GM18867 (cell line): ENCODE measurements around the gene ATG5.

Experiments used
- ATAC-seq: cut with Tn5 transposase; IDR thresholded peaks from one replicate; pipeline ENCODE4 v1.9.1; 2021; ENCODE audit warnings: mild to moderate bottlenecking, moderate library complexity; ENCODE audit not compliant: unreplicated experiment

The ATG5 gene

GRCh38 chr6:106226676-106227075 lies 98.9 kb downstream of the ATG5 start:
- ATAC-seq, result no peak

- no peak for ATAC-seq
Observed at GRCh38 chr6:106225581-106225980, 100.0 kb downstream of the ATG5 start.

DNA sequence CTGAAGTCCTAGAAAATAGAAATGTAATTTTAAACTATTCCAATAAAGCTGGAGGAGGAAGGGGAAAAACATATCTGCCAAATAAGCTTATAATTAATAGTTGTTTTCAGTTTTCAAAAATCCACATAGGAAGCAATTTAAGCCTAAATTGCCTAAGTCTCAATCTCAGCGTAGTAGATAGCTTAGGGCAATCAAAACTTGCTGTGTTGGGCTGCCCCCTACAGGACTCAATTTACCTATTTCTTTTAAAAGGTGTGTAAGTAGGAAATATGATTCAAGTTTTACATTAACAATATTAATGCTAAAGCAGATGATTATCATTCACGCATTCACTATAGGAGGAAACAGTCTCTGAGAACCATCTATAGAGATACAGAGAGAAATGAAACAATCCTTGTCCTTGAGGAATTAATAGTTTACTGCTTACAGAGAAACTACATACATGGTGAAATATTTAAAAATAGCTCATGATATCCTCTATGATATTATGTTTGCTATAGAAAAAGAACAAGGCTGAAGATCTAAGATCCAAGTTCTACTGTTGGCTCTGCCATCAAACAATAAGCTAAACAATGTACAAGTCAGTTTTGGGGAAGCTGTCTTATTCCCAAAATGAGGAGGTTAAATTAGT lies 102.1 kb downstream of the ATG5 start:
- ATAC-seq, result peak; percentile 50

- peak; percentile 79 for ATAC-seq
Observed at GRCh38 chr6:106220485-106220884, 105.1 kb downstream of the ATG5 start.

DNA sequence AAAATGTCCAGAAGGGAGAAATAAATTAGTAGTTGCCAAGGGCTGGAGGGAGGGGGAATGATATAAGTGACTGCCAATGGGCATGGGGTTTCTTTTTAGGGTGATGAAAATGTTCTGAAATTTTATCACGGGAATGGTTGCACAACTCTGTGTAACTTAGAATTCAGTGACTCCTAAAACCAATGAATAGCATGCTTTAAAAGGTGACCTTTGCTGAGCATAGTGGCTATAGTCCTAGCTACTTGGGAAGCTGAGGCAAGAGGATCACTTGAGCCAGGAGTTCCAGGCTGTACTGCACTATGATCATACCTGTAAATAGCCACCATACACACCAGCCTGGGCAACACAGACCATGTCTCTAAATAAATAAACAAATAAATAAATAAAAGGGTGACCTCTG lies 109.0 kb downstream of the ATG5 start:
- no peak for ATAC-seq

DNA sequence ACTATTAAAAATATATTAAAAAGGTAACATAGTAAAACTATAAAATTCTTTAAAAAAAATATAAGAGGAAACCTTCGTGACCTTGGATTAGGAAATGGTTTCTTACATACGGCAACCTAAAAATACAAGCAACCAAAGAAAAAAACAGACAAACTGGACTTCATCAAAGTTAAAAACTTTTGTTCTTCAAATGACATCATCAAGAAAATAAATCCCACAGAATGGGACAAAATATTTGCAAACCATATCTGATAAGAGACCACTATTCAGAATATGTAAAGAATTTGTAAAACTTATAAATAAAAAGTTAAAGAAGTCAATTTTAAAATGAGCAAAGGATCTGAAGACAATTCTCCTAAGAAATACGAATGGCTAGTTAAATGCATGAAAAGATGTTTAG lies 110.0 kb downstream of the ATG5 start:
- no peak for ATAC-seq

DNA sequence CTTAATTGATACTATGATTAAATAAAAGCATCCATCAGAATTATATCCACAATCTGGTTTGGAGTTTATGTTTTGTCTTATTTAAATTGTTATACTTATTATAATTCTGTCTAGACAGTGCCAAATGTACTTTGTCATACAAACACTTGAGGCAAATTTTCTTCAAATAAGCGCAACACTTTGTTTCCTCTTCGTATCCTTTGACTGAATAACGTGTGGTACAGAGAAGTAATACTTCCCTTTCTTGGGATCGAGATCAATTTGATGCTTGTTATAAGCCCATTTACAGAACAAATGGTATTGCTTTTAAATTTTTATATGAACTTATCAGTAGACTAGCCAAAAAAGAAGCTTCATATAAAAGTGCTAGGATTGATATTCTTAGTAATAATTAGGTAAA lies 111.0 kb downstream of the ATG5 start:
- ATAC-seq, result no peak

DNA sequence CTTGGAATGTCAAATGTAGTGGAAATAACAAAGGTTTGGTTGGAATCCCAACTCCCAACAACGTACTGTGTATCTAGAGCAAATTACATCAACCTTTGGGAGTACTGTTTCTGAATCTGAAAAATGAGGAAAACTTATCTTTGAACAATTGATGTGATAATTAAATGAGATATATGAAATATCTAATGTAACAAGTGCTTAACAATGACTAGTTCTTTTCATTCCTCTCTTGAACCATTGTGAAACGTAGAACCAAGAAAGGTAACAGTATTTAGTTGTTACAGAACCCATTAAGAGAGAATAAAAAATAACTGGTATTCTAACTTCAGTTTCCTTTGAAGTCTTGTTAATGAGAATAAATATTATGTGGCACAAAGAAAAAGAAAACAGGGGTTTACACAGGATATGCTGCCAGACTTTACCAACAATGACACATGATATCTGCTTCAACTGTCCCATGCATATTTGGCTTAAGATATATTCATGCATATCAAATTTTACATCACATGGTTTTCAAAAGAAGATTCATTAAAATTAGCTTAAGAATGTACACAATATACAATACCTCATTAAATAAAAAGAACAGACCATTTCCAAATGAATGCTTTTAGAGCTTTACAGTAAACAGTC lies 111.8 kb downstream of the ATG5 start:
- no peak for ATAC-seq

GRCh38 chr6:106212576-106212975 lies 113.0 kb downstream of the ATG5 start:
- no peak for ATAC-seq

DNA sequence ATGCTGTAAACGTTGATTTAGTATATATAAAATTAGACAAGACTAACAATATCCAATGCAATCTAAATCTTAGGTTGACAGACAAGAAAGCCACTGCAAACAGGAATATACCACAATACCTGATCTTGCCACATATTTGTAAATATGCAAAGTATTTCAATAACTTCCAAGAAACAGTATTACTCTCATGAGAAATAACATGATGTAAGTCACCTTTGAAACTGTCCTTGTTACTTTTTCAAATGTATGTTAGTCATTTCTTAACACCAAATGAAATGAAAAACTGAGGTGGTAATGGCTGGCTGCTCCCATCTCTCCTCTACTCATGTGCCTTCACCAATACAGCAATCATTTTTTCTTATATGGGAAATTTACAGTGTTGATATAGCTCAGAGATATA lies 118.7 kb downstream of the ATG5 start:
- peak; percentile 76 for ATAC-seq

GRCh38 chr6:106204961-106205360 lies 120.6 kb downstream of the ATG5 start:
- ATAC-seq, result no peak

DNA sequence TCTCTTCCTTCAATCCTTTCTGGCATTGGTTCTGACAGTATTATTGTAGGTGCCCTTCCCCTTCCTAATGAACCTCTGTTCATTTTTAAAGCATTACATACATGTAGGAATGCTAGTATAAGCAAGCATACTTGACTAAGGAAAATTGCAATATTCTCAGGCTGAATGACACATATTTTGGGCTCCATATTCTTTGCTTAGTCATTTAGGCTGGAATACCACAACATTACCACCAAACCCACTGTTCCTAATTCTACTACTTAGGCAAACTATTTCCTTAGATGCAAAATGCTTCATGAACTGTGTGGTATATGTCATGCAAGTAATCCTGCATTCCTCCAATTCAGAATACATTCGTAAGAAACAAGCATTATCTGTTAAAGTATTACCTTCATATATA lies 125.6 kb downstream of the ATG5 start:
- ATAC-seq, result no peak

DNA sequence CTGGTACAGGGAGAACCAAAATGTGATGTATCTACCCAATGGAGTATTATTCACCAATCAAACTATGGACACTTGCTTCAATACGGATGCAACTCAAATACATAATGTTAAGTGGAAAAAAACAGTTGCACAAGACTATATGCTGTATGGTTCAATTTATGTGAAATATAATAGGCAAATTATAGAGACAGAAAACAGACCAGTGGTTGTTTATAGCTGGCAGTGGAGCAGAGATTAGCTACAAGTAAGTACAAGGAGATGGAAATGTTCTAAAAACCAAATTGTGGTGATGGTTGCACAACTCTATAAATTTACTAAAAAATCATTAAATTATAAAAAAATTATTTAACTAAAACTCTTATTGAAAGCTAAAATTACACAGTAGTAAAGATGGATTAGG lies 126.2 kb downstream of the ATG5 start:
- no peak for ATAC-seq

DNA sequence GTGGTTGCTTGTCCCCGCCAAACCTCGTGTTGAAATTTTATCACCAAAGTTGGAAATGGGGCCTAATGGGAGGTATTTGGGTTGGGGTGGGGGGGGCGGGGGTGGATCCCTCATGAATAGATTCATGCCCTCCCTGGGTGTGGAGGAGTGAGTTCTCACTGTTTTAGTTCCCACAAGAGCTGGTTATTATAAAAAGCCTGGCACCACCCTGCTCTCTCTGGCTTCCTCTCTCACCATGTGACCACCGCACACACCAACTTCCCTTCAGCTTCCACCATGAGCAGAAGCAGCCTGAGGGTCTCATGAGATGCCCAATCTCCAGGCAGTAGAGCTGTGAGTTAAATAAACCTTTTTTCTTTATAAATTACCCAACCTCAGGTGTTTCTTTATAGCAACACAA lies 128.1 kb downstream of the ATG5 start:
- no peak for ATAC-seq

DNA sequence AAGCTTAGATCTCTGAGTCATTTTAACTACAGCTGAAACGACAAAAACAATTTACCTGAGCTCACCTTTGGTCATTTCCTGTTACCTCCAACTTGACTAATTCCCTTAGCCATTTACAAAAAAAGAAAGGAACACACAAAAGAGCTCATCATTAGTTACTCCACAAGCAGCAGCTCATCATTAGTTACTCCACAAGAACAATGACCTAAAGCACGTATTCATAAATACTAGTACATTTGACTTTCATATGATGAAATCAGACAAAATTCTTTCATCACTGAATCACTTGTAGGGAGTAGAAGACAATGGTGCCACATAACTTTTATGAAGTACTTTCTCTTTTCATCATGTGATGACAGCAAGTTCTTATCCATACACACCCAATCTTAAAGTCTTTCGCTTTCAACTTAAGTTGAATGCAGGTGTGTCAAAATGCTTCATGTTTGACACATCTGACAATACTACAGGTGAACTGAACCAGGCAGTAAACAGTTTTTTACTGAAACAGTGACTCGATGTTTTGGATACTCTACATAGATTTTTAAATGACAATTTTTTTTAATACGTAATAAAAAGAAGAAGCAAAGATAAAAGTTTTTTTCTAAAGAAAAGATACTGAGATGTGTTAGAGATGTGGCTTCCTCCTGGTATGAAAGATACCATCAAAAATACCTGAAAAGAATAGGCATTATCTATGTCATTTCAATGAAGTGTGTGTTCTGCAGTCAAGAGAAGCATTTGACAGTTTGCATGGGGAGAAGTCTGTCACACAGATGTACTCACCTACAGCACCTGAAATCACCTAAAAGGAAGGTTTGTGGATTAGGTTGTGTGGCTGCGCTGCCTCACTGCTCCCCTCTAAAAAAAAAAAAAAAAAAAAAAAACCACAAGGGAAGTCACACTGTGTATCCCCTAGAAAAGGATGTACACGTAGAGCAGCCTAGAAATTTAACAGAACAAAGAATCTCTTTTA lies 130.3 kb downstream of the ATG5 start:
- ATAC-seq, result no peak

DNA sequence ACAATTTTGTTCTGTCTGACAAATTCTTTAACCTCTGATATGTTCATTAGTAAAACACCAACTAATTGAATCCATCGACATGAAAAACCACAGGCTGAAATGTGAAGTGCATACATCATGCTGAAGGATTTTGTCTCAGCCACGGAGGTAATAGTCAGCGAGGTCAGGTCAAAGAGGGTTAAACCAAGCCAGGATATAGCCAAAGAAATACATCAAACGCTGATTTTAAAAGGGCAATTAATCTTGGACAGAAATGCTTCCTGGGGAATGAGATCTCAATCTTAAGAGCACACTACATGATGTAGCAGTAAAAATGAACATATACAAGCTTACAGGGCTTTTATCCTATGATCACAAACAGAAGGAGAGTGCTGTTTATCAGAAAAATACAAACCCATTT lies 132.7 kb downstream of the ATG5 start:
- ATAC-seq, result no peak

GRCh38 chr6:106188104-106188794 lies 137.3 kb downstream of the ATG5 start:
- no peak for ATAC-seq

DNA sequence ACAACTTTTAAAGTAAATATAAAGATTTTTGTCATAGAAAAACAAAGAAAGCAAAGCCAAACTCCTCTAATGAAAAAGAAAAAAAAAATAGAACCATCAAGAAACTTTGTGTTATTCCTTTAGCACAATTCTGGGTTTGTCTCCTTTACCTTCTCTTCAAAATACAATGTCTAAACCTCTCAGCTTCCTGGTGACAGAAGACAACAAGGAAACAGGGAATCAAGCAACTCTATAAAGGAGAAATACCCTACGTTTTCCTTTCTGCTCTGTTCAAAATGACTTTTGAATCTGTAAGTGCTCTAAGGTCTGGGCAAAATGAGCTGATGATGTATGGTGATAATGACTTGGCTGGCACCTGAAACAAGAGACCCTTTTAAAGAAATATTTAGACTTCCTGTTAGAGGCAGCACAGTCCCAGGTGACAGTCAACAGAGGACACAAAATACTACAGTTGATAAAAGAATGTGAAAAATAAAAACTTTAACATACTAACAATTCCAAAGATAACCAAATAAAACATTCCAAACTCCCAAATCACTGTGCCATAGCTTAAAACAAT lies 138.1 kb downstream of the ATG5 start:
- ATAC-seq, result no peak

- ATAC-seq, result no peak
Observed at GRCh38 chr6:106186714-106187113, 138.8 kb downstream of the ATG5 start.

- ATAC-seq, result no peak
Observed at GRCh38 chr6:106186172-106186571, 139.4 kb downstream of the ATG5 start.

- no peak for ATAC-seq
Observed at GRCh38 chr6:106185615-106186014, 139.9 kb downstream of the ATG5 start.
